Fibroblast of skin of abdomen (primary cell): ENCODE results near the gene KCP. TPM values are rescaled to one million over a fixed set of nuclear protein-coding genes. Genes with fewer than 3 reads are reported as not detected.
"Not testable (repeated sequence)": the region's sequence is repeated elsewhere in the genome, so short reads cannot be mapped to it uniquely, and the experiment has no call there.

Source experiments
- DNase-seq: peaks from one replicate; pipeline ENCODE4 v3.0.0-alpha.2; 2013
- polyA plus RNA-seq, 2 experiments: library from polyadenylated mRNA; unstranded; fragments of 120-200 nt; gene quantifications; one replicate each; pipeline ENCODE4 v1.2.1, GENCODE V29; 2013; ENCODE audit not compliant: insufficient read length in 2 of 2

Gene KCP
- polyA plus RNA-seq (2013, experiment 1 of 2; ENCODE audit: insufficient read length) = 0.13 TPM
- 0.14 TPM for polyA plus RNA-seq (2013, experiment 2 of 2; ENCODE audit: insufficient read length)

- DNase-seq = no peak
Observed at GRCh38 chr7:128910569-128910945, at the start of gene KCP. Gene KCP (minus strand): TSS chr7:128910709. CDS start chr7:128910676, 33 bp downstream.

GRCh38 chr7:128959296-128959695 lies 48.8 kb upstream of the KCP start:
- DNase-seq = no peak

GRCh38 chr7:128955981-128956380 lies 45.5 kb upstream of the KCP start:
- no peak for DNase-seq

GRCh38 chr7:128954830-128955802 lies 44.6 kb upstream of the KCP start:
- peak; percentile 66 for DNase-seq

GRCh38 chr7:128954150-128954549 lies 43.6 kb upstream of the KCP start:
- DNase-seq = no peak

GRCh38 chr7:128951296-128951695 lies 40.8 kb upstream of the KCP start:
- DNase-seq = no peak

- DNase-seq = no peak
Observed at GRCh38 chr7:128948976-128949760, 38.7 kb upstream of the KCP start.

GRCh38 chr7:128948312-128948973 lies 37.9 kb upstream of the KCP start:
- no peak for DNase-seq

- no peak for DNase-seq
Observed at GRCh38 chr7:128947854-128948253, 37.3 kb upstream of the KCP start.

GRCh38 chr7:128946936-128947830 lies 36.7 kb upstream of the KCP start:
- DNase-seq = no peak

- no peak for DNase-seq
Observed at GRCh38 chr7:128945668-128946366, 35.3 kb upstream of the KCP start.

GRCh38 chr7:128944487-128945236 lies 34.2 kb upstream of the KCP start:
- DNase-seq = no peak

- not testable (repeated sequence) for DNase-seq
Observed at GRCh38 chr7:128943251-128943650, 32.7 kb upstream of the KCP start.

- DNase-seq = no peak
Observed at GRCh38 chr7:128941946-128942526, 31.5 kb upstream of the KCP start.

- DNase-seq = no peak
Observed at GRCh38 chr7:128941323-128941890, 30.9 kb upstream of the KCP start.

- DNase-seq = no peak
Observed at GRCh38 chr7:128940494-128941322, 30.2 kb upstream of the KCP start.

- DNase-seq = no peak
Observed at GRCh38 chr7:128939861-128940410, 29.4 kb upstream of the KCP start.
